GM11168 (cell line): ENCODE measurements around the gene C14orf180.
"Not testable (repeated sequence)": the region's sequence is repeated elsewhere in the genome, so short reads cannot be mapped to it uniquely, and the experiment has no call there.

ENCODE experiments used
- in situ Hi-C: fragments of 300-500 bp; cut with MboI; formaldehyde crosslinking; loops from one replicate; pipeline ENCODE4 v1.12.0; 2022; ENCODE audit warnings: low sequenced_read_pairs; ENCODE audit not compliant: unreplicated experiment

C14orf180 gene

GRCh38 chr14:104576232-104576969 is 3.2 kb upstream of the C14orf180 start:
- in situ Hi-C loops, result no loop called here

DNA sequence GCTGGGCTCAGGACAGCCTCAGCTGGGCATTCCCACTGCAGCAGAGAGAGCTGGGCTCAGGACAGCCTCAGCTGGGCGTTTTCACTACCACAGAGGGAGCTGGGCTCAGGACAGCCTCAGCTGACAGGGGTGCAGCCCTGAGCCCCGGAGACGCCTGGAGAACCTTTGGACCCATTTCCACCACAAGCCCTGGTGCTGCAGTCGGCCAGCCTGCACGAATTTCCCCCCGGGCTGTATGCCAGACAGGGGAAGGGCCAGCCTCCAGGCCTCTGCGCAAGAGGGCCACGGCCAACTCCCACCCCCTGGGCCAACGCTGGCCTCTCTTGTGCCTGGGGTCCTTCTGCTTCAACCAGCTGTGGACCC is 2.6 kb upstream of the C14orf180 start:
- in situ Hi-C loops, result no loop called here

- in situ Hi-C loops, result no loop called here
These were observed 2.1 kb upstream of the C14orf180 start for GRCh38 chr14:104577426-104577825.

DNA sequence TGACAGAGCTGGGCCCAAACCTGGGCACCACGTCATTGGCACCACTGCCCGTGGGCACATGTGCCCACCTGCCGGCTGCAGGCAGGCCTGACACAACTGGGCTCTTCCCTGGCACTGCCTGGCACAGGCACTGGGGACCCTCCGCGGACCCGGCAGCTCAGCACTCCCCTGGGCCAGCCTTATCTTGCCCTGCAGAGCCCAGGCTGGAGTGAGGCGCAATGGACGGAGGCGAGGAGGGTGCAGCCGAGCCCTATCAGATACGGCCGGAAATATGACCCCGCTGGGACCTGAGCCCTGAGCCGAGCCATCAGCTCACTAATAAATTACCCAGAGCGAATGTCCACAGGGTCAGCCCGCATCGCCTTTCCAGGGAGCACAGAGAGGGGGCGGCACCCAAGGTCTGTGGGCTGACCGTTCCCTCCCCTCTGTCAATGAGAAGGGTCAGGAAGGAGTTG is 1.7 kb upstream of the C14orf180 start:
- in situ Hi-C loops, result no loop called here

- in situ Hi-C loops, result no loop called here
These were observed 1.2 kb upstream of the C14orf180 start for GRCh38 chr14:104578321-104578720.

- in situ Hi-C loops, result not testable (repeated sequence)
These were observed 375 bp downstream of the C14orf180 start for GRCh38 chr14:104579939-104580338.

GRCh38 chr14:104580961-104581360 is 1.4 kb downstream of the C14orf180 start:
- in situ Hi-C loops, result no loop called here

GRCh38 chr14:104581521-104581920 is 2.0 kb downstream of the C14orf180 start:
- in situ Hi-C loops, result no loop called here

DNA sequence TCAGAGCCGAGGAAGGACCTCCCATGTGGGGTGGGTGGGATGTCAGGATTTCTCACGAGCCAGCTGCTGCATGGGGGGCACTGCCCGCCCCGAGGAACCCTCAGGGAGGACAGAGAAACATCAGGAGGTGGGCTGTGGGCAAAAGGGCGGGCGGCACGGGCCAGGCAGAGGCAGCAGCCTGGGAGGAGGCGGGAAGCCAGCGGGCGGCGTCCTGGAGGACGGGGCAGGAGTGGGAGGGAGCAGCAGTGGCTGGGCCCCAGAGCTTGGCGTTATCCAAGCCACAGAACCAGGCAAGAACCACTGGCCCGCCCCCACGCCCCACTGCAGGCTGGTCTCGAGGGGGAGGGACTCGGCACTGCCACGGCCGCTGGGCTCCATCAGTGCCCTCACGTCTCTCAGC is 2.4 kb downstream of the C14orf180 start:
- in situ Hi-C loops, result no loop called here

GRCh38 chr14:104582662-104583061 is 3.1 kb downstream of the C14orf180 start:
- in situ Hi-C loops, result no loop called here

GRCh38 chr14:104583424-104584306 is 4.1 kb downstream of the C14orf180 start:
- in situ Hi-C loops, result no loop called here

- in situ Hi-C loops, result no loop called here
These were observed 5.0 kb downstream of the C14orf180 start for GRCh38 chr14:104584557-104584956.

DNA sequence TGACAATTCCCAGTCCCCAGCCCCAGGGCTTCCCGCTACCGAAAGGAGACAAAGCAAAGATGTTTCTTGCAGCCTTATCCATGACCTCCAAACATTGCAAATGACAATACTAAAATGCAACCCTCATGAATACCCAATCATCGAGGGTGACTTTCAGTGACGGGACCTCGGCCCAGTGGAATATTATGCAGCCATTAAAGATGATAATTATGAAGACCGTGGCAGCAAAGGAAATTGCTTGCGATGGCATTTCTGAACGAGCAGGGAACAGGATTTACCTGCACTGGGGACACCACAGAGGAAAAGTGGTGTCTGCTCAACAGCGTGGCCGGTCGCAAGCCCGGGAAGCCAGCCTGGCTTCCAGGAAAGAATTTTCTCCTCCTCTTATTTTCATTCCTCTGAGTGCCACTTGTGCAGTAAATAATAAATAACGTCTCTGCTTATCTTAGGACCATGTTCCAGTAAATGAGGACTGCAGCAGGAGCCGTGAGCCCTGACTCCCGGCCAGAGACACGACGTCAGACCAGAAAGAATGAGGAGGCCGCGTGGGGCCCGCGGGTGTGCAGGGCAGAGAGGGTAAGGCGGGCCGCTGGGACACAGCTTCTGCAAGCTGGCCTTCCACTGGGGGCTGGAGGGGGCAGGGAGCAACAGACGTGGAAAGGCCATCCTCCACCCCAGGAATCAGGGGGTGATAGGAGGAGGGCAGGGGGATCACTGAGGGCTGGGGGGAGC is 6.6 kb downstream of the C14orf180 start:
- in situ Hi-C loops, result no loop called here

DNA sequence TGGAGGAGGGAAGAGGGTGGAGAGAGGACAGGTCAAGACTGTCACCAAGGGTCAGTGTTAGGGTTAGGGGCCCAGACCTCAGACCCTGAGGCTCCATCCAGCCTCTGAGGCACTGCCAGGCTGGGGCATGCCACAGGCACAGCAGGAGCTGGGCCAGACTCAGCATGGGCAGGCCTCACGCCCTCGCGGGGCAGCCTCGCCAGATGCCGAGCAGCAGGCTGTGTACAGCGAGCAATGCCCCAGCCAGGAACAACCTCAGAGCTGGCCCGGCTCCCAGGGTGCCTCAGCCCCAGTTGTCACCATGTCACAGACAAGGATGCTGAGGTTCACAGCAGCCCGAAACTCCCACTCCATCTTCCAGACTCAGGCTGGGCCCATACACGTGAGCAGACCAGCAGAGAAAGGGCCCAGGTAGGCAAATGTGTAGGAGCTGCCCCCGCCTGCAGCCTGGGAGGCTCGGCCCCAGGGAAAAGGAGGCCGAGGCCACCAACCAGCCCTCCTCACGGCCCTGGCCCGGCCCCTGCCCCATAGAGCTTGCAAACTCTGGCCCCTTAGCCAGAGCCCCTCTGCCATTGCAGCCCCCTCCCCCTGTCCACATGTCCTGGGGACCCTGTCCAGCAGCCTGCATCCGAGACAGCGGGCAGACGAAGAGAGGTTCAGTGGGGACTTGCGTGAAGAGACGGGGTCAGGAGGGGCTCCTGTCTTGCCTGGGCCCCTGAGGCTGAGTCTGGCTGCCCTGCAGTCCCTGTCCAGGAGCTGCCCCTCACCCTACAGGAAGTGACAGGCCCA is 7.5 kb downstream of the C14orf180 start:
- in situ Hi-C loops, result no loop called here

DNA sequence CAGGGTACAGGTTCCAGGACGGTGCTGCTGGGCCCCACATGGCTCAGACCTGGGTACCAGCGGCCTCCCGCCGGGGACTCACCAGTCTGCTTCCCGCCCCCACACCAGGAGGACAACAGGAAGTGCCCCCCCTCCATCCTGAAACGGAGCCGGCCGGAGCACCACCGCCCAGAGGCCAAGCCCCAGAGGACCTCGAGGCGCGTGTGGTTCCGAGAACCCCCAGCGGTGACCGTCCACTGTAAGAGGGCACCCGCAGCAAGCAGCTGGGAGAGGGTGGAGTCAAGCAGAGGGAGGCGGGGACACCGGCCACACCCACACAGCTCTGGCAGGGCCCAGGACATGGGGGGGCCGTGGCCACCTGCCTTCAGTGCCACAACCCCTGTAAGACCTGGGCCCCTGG is 8.1 kb downstream of the C14orf180 start:
- in situ Hi-C loops, result no loop called here

DNA sequence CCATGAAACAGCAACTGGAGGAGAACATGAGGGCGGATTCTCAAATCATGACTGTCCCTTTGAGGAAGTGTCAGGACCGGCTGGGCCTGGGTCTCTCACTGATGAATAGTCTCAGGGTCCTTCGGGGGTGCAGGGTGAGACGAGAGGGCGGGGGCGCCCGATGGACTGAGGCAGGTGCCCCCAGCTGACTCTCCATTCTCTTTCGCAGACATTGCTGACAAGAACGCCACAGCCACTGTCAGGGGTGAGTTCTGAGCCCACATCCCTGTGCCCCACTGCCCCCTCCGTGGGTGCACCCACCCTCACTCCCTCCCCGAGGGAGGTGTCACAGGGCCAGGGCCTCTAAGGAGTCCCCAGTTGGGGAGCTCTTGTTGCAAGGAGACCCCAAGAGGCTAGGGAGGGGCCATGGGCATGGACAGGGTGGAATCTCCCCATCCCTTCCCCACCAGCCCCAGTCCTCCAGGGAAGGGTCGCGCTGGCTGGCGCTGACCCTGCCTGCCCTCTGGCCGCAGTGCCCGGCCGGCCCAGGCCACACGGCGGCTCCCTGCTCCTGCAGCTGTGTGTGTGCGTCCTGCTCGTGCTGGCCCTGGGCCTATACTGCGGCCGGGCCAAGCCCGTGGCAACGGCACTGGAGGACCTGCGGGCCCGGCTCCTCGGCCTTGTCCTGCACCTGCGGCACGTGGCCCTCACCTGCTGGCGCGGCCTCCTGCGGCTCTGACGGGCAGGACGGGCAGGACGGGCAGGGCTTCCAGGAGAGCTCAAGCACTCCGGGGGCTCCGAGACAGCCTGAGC is 8.7 kb downstream of the C14orf180 start:
- in situ Hi-C loops, result no loop called here

DNA sequence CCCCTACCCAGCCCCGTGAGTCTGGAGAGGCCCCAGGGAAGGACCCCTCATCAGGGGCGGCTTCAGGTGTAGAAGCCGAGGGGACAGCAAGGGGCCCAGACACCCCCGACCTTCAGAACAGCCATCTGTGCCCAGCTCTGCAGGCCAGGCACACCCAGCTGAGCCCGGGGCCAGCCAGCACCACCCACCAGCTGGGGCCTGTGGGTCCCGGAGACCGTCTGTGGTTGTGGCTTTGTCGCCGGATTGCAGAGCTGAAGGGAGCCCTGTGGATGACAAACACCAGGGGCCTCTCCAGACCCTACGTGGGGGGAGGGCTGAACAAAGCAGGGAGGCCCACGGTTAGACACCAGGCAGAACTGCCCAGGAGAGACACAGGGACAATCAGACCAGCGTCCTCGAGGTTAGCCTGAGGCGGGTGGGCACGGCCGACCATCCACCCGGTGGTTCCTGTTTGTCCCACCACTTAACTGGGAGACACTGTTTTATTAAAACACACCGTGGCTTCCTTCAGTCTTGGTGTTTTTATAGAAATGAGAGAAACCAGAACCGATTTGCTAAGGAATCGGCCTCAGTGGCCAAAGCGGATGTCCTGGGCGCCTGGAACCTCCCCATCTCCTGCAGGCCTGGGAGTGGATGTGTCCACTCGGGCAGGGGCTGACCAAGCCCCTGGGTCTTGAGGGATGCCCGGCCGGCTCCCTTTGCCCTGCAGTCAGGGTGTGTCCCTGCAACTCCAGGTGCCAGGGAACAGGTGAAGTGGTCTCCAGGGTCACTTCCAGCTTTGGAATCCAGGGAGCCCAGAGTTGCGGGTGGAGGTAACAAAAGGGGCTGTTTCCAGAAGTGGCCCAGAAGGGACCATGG is 10.0 kb downstream of the C14orf180 start:
- in situ Hi-C loops, result no loop called here

- in situ Hi-C loops, result no loop called here
These were observed 10.8 kb downstream of the C14orf180 start for GRCh38 chr14:104590240-104590965.
